Left ventricle myocardium inferior (tissue), 1 donor: ENCODE measurements around the gene CASQ2. TPM values are rescaled to one million over a fixed set of nuclear protein-coding genes. Genes with fewer than 3 reads are reported as not detected.

Experiments
- DNase-seq: peaks from one replicate; pipeline ENCODE4 v3.0.0-alpha.2; 2020
- H3K27ac ChIP-seq: fragments of 200-600 bp; replicated peaks from 2 replicates; pipeline ENCODE4 v1.8.0; 2021
- H3K27me3 ChIP-seq: fragments of 200-600 bp; 2 replicates; pipeline ENCODE4 v1.8.0; 2021; ENCODE audit warnings: low read depth
- H3K36me3 ChIP-seq: fragments of 200-600 bp; 2 replicates; pipeline ENCODE4 v1.8.0; 2021
- H3K4me1 ChIP-seq: fragments of 200-600 bp; 2 replicates; pipeline ENCODE4 v1.8.0; 2021
- H3K4me3 ChIP-seq: fragments of 200-600 bp; 2 replicates; pipeline ENCODE4 v1.8.0; 2021; ENCODE audit warnings: mild to moderate bottlenecking, moderate library complexity
- H3K9me3 ChIP-seq: fragments of 200-600 bp; replicated peaks from 2 replicates; pipeline ENCODE4 v1.8.0; 2021
- CTCF ChIP-seq: fragments of 200-600 bp; IDR thresholded peaks from 2 replicates; pipeline ENCODE4 v1.8.0; 2021; ENCODE audit warnings: antibody characterized with exemption, mild to moderate bottlenecking, borderline replicate concordance
- intact Hi-C: fragments of 100-400 bp; cut with micrococcal nuclease; formaldehyde crosslinking; loops from one replicate; pipeline ENCODE4 v1.11.0; 2022
- total RNA-seq: library from RNA; stranded (reverse); fragmentation: NEBNext Ultra II Directional; extraction: Animal tissue kit (Norgen Biotek cat#: 25700); gene quantifications from one replicate; pipeline ENCODE4 v1.2.1, GENCODE V29; 2021
- donor health status: DM: no; HTN: yes; CAD: no; lungs with severe emphysema.

The CASQ2 gene
- total RNA-seq, 1 donor from 2014 or later, result 1,110 TPM

- DNase-seq, result no peak
- Histone ChIP-seq H3K4me3 (no peak overlapping the region), H3K9me3 (peaks cover 10% of the 10 kb centered on the region), H3K27ac (no peak overlapping the region), H3K27me3 (peaks cover 9% of the 10 kb centered on the region), H3K36me3 (no peaks in the 10 kb centered on the region), H3K4me1 (peaks cover 9% of the 10 kb centered on the region)
- intact Hi-C loops, result no loop called here
- no peak for TF ChIP-seq CTCF
Measured at GRCh38 chr1:115791816-115792215, 23.3 kb upstream of the CASQ2 start.

DNA sequence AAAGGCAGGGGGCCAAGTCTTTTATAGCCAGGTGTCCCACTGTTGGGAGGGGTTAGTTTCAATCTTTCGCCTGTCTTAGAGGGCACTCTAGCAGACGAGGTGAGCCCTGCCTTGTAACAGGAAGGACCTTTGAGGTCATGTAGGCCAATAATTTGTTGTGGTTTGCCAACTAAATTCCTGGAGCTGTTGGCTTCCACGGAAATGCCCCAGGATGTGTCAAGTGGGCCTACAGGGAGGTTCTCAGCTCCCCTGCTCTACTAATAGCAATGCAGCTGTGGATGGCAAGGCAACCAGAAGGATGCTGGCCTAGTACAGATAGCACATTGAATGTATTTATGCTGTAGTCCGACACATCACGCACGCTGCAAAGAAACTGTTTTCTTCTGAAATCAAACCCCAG, 22.3 kb upstream of the CASQ2 start:
- H3K9me3 ChIP-seq, result peaks cover 10% of the 10 kb centered on the region
- peaks cover 2% of the 10 kb centered on the region for H3K27me3 ChIP-seq
- intact Hi-C loops, result no loop called here
- H3K27ac ChIP-seq, result no peak overlapping the region
- no peak for TF ChIP-seq CTCF
- H3K4me3 ChIP-seq, result no peak overlapping the region
- no peak for DNase-seq
- peaks cover 9% of the 10 kb centered on the region for H3K4me1 ChIP-seq
- H3K36me3 ChIP-seq, result no peaks in the 10 kb centered on the region

DNA sequence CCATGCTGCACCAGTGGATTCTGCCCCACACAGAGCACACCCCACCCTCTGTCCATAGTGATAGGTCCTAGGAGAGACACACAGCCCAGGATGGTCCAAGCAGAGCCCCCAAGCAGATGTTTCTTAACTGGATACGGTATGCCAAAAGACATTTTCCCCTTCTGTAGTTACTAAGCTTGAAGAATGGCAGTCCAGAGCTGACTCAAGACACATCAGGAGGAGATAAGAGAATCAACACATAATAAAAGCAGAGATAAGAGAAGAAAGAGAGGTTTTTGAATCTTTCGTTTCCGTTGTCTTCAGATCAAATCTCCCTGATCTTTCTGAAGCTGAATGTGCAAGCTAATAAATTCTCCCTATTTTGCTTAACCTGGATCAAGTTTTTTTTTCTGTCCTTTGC, 21.8 kb upstream of the CASQ2 start:
- peaks cover 9% of the 10 kb centered on the region for H3K4me1 ChIP-seq
- TF ChIP-seq CTCF, result no peak
- H3K27ac ChIP-seq, result no peak overlapping the region
- DNase-seq, result no peak
- H3K36me3 ChIP-seq, result no peaks in the 10 kb centered on the region
- H3K4me3 ChIP-seq, result no peak overlapping the region
- H3K27me3 ChIP-seq, result no peaks in the 10 kb centered on the region
- peaks cover 10% of the 10 kb centered on the region for H3K9me3 ChIP-seq
- intact Hi-C loops, result no loop called here

- DNase-seq, result no peak
- intact Hi-C loops, result no loop called here
Measured at GRCh38 chr1:115783311-115783710, 14.8 kb upstream of the CASQ2 start.

GRCh38 chr1:115782571-115783281, 14.2 kb upstream of the CASQ2 start:
- no peak overlapping the region for H3K27ac ChIP-seq
- no peak for DNase-seq
- H3K9me3 ChIP-seq, result peaks cover 8% of the 10 kb centered on the region
- H3K4me3 ChIP-seq, result no peak overlapping the region
- intact Hi-C loops, result no loop called here
- H3K36me3 ChIP-seq, result no peaks in the 10 kb centered on the region
- H3K27me3 ChIP-seq, result peaks cover 15% of the 10 kb centered on the region
- no peak for TF ChIP-seq CTCF
- H3K4me1 ChIP-seq, result peaks cover 7% of the 10 kb centered on the region

More at GRCh38 chr1:115783311-115783710, 14.8 kb upstream of the CASQ2 start:
- H3K27ac ChIP-seq, result no peak overlapping the region
- H3K4me3 ChIP-seq, result no peak overlapping the region
- TF ChIP-seq CTCF, result no peak
- no peaks in the 10 kb centered on the region for H3K36me3 ChIP-seq
- H3K9me3 ChIP-seq, result peaks cover 10% of the 10 kb centered on the region
- H3K4me1 ChIP-seq, result peaks cover 7% of the 10 kb centered on the region
- peaks cover 12% of the 10 kb centered on the region for H3K27me3 ChIP-seq
